ENCODE results near the gene NAA35.
"Not testable (repeated sequence)": the region's sequence is repeated elsewhere in the genome, so short reads cannot be mapped to it uniquely, and the experiment has no call there.

Gene NAA35

DNA sequence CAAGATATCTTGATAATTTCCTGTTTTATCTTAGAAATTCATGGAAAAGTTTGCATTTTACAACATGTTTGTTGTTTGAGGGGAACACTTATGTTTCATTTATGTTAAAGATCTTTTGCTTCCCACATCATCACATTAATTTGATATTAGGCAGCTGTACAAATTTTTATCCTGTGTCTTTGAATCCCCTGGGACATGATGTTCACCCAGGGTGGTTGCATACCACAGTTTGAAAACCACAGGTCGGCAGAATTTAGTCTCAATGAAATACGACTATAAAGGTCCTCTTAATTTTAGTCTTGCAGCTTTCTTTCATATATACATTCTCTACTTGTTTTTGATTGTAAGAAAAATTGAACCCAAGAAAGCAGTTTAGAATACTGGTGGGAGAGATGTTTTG, 3.7 kb downstream of the NAA35 start:
- no peak for DNase-seq (ENCODE audit: low read depth)

DNA sequence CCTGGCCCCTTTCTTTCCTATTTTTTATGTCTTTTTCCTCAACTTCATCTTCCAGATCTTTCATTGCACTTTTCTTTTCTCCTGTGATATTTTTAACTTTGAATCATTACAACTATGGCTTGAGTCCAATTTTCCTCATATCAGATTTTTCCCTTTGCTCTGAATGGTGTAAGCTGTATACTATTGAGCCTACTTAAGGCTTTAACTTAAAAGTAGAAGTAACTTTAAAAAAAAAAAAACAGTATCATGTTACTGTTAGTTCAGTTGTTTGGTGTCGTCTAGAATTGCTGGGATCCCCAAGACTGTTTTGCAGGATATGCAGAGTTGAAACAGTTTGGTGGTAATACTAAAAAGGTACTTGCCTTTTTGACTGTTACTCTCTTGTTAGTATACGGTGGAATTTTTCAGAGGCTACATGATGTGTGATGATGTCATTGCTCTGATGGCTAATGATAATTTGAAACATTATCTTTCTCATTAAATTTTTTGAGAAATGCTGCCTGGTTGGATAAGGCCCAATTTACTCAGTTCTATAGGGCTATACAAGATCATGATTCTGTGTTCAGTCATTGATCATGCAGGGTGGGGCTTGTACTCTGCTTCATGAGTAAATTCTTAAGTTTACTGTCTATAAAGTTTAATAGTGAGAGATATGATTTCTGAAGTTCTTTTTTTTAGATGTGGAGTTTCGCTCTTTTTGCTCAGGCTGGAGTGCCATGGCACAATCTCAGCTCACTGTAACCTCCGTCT, 8.8 kb downstream of the NAA35 start:
- DNase-seq (ENCODE audit: low read depth) = no peak

DNA sequence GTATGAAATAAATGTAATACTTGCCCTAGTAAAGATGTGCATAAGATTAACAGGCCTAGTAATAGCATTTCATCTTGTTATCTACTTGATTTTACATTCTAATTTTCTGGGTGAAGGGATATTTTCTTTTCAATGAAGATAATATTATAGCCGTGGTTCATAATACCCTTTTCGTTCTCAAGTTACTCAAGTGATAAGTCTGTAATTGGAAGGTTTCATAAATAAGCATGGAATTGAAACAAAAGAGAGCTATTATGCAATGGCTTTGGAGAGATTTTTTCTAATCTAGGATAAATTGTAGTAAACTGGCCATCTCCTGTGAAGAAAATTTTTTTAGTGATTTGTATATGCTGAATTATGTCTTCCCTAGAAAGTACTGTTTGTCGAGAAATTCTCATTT, 19.0 kb downstream of the NAA35 start:
- DNase-seq (ENCODE audit: low read depth) = no peak

DNA sequence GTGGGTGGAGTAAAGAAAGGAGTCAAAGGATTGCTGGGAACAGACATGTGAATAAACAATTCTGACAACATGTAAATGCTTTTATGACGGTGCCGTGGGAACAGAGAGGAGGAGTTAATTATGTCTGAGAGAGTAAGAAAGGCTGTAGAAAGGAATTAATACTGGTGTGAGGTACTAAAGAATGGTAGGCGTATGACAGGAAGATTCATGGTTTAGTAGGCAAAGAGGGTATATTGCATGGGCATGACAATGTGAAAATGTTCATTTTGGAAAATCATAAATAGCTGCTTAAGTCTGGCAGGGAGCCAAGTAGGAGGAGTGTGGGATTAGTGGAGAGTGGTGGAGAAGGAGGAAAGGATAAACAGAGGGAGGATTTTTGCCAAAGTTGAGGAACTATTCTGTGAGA, 19.7 kb downstream of the NAA35 start:
- no peak for DNase-seq (ENCODE audit: low read depth)

DNA sequence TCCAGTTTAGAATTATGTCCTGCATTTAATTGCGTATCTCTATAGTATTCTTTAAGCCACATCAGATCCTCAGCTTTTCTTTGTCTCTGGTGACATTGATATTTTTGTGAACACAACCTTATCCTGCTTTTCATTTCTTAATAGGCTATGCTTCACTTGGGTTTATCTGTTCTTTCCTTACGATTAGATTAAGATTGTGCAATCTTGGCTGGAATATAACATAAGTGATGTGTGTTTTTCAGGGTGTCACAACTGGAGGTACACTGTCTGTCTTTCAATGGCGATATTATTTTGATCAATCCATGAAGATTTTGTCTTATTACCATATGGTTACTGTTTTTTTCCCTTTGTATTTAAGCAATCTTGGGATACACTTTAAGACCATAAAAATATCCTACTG, 23.6 kb downstream of the NAA35 start:
- no peak for DNase-seq (ENCODE audit: low read depth)

DNA sequence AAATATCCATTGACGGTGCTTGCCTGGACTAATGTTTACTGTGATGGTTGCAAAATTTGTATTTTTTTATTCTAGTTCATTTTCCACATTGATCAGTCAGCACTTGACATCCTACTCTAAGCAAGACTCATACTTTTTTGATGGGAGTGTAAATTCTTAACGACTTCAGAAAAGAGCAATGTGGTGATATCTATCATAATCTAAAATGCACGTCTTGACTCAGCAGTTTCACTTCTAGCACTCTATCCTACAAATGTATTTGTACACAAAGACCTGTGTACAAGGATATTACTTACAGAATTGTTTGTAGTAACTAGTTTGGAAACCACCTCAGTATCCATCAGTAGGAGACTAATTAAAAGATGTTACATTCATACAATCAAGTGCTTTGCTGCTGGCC, 24.0 kb downstream of the NAA35 start:
- no peak for DNase-seq (ENCODE audit: low read depth)

DNA sequence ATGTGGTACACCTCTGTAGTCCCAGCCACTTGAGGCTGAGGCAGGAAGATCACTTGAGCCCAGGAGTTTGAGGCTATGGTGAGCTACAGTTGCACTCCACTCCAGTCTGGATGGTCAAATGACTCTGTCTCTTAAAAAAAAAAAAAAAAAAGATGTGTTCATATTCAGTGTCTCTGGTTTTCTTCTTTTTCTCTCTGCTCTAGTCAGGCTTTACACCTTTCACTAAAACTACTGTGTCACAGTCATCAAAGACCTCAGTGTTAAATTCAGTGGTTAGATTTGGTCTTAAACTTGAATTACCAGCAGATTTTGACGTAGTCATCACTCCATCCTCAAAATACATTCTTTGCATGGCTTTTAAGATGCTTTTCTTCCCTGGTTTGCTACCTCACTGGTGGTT, 28.8 kb downstream of the NAA35 start:
- no peak for DNase-seq (ENCODE audit: low read depth)

DNA sequence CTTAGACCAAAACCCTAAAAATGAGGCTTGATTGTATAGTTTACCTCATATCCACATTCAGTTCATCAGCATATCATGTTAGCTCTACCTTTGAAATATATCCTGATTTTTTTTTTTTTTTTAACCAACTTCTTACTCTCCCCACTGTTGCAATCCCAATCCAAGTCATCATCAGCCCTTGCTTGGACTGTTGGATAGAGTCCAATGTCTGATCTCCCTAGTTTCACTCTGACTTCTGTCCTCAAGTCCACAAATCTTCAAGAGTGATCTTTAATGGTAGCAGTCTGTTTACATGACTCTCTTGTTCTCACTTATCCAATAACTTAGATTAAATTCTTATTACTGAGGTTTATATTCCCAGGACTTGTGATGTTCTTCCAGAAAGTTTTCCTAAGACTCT, 30.8 kb downstream of the NAA35 start:
- no peak for DNase-seq (ENCODE audit: low read depth)

DNA sequence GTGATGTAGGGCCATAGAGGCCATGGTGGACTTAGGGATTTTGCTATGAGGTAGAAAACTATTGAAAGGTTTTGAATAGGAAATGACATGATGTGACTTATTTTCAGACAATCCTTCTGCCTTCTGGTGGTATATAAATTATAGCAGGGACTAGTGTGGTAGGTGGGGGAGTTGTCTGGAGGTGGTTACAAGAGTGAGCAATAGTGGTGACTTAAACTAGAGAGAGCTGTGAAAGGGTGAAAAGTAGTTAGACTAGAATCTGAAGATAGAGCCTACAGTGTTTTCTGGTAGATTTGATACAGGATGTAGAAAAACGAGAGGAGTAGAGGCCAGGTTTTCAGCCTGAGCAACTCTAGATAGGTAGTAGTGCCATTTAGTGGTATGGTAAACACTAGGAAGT, 32.3 kb downstream of the NAA35 start:
- DNase-seq (ENCODE audit: low read depth) = no peak

DNA sequence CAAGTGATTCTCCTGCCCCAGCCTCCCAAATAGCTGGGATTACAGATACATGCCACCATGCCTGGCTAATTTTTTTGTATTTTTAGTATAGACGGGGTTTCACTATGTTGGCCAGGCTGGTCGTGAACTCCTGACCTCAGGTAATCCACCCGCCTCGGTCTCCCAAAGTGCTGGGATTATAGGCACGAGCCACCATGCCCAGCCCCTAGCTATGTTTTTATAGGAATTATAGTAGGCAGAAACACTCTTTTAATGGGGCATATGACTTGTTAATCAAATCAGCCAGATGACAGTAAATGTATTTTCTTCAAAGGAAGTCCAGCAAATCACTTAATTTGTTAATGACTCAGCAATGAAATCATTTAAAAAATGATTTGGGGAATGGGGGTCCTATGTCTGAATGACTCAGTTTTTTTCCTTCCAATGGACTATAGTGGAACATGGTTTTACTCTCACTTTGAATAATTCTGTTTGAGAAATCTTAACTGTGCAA, 33.2 kb downstream of the NAA35 start:
- DNase-seq (ENCODE audit: low read depth) = not testable (repeated sequence)

DNA sequence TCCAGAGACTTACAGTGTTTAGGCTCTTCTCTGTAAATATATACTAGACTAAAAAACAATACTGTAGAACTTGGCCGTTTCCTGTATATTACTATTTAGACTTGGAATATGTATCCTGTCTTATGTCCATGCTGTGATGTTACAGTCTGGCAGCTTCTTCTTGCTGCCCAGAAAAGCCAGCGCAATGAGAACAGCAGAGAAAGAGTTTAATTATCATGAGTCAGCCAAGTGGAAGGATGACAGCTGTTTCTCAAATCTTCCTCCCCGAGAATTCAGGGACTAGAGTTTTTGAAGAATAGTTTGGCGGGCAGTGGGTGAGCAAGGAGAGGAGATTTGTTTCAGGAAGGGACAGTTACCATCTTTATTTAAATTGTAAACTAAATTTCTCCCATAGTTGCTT, 37.5 kb downstream of the NAA35 start:
- no peak for DNase-seq (ENCODE audit: low read depth)

DNA sequence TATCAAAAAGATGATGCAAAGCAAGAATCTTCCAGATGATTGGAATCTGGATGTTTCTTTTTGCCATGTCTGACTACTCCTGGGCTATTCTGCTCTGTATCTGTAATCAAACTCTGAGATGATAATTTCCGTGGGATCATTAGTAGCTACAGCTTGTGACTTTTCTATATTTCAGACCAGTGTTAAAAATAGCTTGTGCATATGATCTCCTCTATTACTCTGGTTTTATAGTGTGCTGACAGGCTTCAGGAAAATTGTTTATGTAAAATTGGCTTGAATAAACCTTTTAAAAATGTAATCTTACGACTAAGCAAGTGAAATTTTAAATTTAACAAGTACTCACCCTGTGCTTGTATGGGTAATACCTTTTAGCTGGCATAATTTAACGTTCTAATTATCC, 40.4 kb downstream of the NAA35 start:
- no peak for DNase-seq (ENCODE audit: low read depth)

DNA sequence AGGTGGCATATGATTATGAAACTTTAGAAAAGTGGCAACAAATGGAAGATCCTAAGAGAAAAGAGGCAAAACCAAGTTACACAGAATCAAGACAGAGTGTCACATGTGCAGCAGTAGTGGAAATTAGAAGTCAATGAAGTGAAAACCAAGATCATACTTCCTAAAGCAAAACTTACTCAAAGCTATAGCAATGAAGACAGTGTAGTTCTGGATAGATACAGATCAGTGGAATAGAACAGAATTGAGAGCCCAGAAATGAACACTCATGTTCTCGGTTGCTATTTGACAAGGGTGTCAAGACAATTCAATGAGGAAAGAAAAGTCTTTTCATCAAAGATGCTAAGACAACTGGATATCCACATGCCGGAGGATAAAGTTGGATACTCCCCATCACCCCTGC, 43.5 kb downstream of the NAA35 start:
- DNase-seq (ENCODE audit: low read depth) = no peak

DNA sequence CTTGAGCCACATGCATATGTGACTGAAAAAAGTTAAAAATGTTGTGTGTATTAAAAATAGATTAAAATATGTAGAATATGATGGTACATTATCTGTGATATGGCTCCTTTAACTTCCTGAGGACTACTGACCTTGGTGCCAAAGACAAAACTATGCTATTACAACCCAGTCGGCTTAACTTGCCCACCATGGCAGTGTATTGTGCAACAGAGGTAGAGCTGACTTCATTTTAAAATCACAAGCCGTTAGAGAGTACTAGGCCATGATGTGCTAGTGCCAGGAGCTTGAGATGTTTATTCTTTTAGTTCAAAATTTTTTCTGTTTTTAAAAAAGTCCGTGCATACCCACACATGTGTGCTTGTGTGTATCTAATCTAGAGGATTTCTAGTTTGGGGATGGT, 46.3 kb downstream of the NAA35 start:
- DNase-seq (ENCODE audit: low read depth) = no peak

DNA sequence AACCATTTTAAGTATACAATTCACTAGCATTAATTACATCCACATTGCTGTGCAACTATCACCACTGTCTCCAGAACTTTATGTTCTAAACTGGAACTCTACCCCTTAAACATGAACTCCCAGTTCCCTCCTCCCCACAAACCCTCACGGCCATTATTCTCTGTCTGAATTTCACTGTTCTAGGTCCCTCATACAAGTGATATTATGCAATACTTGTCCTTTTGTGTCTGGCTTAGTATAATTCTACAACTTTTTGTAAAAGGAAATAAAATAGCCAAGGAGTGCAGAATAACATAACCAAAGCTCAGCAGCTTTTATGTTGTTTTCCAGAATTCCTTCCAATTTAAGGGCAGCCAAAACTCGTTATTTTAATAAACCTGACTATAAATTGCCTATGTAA, 53.2 kb downstream of the NAA35 start:
- no peak for DNase-seq (ENCODE audit: low read depth)

DNA sequence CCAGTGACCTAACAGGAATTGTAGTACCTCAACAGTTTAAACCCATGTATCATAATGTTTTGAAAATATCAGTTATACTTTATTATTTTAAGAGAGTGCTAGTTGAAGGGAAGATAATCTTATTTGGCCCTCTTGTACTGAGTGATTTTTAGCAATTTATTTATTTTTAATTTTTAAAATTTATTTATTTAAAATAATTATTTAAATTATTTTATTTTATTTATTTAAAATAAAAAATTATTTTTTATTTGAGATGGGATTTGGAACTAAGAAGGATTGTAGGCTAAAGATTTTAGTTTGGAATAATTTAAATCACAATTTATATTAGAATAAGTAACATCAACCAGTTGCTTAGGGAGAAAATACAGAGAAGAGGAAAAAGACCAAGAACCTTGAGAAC, 54.2 kb downstream of the NAA35 start:
- no peak for DNase-seq (ENCODE audit: low read depth)

DNA sequence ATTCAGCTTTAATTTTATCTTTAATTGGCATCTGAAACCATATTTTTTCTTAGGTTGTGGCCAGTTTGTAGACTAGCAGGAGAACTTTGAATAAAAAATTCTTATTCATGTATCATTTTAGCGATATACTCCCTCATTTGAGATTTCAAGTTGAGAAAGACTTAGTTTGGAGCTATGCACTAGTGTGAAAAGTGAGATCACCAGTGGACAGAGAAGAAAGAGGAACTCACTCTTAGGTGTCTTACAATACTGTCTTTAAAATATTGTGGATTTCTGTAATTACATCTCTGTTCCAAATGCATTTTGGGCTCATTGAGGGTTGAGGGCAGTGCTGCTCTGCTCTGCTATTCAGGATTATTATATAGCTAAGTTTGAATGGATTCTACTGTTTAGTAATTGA, 54.7 kb downstream of the NAA35 start:
- DNase-seq (ENCODE audit: low read depth) = no peak

DNA sequence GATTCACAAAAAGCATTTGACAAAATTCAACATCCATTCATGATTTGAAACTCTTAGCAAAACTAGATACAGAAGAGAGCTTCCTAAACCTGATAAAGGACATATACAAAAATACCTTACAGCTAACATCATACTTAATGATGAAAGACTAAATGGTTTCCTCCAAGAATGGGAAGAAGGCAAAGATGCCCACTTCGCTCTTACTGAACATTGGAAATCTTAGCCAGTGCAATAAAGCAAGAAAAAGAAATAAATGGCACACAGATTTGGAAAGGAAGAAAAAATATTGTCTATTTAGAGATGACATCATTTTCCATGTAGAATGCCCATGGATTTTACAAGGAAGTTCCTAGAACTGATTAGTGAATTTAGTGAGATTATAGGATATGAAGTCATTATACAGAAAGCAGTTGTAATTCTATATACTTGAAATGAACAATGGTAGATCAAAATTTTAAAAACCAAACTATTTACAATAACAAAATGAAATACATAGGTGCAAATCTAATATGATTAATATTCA, 64.4 kb downstream of the NAA35 start:
- no peak for DNase-seq (ENCODE audit: low read depth)

DNA sequence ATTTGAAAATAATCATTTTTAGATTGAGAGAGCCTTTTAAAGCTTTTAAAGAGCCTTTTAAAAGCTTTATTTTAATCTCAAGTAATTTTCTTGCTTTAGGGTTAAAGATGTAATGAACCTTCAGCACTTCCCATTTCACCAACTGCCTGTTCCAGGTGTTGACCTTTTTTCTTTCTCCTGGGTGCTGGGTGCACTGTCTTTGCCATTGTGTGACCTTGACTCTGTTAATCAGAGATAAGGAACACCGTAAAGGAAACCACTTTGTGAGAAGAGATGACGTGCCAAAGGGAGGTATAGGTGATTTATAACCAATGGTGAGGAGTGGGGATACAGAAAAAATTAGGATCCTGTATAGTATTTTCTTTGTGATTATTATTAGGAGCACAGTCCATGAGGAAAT, 68.2 kb downstream of the NAA35 start:
- no peak for DNase-seq (ENCODE audit: low read depth)

DNA sequence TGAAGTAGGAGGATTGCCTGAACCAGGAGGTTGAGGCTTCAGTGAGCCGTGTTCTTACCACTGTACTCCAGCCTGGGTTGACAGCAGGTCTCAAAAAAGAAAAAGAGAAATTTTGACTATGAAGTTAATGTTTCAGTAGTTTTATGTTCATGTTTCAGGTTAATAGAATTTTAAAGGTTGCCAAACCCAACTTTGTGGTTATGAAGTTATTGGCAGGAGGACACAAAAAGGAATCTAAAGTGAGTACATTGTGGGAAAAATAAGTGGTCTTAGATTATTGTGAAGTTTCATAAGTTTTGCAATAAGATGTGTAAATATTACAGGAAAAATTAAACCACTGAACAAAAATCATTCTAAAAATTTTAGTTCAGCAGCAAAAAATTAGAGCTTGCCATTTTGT, 79.8 kb downstream of the NAA35 start:
- DNase-seq (ENCODE audit: low read depth) = no peak

DNA sequence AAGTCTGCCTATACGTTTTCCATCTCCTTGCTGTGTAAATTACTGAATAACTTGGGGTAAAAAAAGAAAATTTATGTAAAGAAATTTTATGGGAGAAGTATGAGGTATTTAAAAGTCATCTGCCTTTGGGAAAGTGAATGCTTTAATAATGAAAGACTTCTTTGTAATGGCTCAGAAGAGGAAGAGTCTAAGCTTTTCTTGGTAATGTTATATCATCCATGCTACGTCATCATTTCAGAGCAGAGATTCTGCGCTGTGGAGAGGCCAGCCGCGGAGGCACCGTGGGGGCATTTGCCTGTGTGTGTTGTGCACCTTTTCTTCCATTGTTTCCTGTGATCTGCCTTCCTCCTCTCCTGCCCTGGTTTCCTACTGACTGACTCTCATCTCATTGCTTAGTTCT, 80.2 kb downstream of the NAA35 start:
- no peak for DNase-seq (ENCODE audit: low read depth)

DNA sequence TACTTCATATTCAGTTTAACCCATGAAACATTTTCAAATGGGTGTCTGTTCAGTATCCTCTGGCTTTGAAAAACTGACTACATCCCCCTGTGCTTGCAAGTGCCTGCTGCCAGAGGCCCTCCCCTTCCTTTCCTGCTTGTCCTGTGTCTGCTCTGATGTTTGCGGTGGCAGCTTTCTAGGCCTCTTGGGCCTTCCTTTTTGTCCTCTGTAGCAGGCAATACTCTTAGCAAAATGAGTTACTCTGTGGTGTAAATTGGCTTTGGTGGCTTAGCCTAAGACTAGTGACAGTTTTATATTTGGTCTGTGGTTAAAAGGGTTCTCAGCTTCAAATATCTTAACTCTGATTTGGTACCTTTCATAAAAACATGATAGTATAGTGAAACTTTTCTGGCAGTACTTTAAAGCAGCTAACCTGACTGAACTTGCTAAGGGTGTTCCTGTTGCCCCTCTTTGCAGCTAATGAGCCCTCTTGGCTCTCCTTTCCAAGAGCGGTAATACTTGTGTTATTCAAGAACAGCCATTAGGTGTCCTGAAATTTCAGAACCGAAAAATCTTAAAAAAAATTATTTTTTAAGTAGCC, 81.8 kb downstream of the NAA35 start:
- no peak for DNase-seq (ENCODE audit: low read depth)

DNA sequence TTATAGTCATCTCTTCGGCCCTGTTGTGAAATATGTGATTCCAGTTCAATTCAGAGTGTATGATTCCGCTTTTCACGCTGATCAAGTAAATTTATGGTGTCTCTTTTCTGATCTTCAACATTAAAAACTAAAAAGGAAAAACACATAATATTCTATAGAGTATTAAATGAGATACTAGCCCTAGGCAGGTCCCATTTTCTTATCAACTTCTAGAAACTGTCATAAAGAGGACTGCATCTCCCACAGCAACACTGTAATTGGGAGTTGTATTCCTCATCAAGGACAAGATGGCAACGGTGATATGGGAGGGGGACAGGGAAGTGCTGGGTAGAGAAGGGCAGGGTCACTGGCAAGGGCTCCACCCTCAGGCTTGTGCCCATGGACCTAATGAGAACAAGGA, 86.8 kb downstream of the NAA35 start:
- no peak for DNase-seq (ENCODE audit: low read depth)

All from CMK (cell line).